GM18520 (cell line): ENCODE results near the gene C3.
"Not testable (repeated sequence)": the region's sequence is repeated elsewhere in the genome, so short reads cannot be mapped to it uniquely, and the experiment has no call there.

Experiments used
- ATAC-seq: cut with Tn5 transposase; IDR thresholded peaks from one replicate; pipeline ENCODE4 v1.9.1; 2021; ENCODE audit not compliant: unreplicated experiment

C3 gene

DNA sequence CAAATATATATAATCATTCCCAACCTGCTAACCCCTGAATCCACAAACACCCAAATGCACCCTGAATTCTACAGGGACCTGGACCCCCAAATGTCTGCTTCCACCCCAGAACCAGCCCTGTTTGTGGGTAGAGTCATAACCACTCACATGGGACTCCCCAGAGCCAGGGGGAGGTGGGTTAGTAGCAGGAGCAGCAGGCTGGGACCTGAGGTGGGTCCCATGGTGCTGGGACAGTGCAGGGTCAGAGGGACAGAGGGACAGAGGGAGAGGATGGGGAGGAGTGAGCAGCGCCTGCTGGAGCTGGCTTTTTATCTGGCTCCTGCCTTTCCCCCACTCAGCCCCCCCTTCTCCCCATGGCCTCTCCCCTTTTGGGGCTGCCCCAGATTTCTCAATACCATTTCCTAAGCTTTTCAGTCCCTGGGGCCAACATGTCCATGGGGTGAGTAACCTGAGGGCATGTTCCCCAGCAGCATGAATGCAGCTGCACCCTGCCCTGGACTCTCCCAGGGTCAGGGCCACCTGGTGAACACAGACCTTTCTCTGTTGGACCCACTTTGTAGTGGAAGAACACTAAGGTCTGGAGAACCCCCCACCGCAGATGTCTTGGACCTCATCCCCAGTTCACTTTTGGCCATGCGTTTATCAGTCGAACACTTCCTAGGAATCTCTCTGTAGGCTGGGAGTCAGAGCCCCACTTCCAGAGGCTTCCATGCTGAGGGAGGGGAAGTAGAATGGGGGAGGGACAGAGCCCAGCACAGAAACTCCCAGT lies at the start of gene C3:
TSS of gene C3 (minus strand) at position 282 of the 769 bp plus-strand sequence. CDS start at position 221, 61 bp downstream.
- ATAC-seq: no peak

DNA sequence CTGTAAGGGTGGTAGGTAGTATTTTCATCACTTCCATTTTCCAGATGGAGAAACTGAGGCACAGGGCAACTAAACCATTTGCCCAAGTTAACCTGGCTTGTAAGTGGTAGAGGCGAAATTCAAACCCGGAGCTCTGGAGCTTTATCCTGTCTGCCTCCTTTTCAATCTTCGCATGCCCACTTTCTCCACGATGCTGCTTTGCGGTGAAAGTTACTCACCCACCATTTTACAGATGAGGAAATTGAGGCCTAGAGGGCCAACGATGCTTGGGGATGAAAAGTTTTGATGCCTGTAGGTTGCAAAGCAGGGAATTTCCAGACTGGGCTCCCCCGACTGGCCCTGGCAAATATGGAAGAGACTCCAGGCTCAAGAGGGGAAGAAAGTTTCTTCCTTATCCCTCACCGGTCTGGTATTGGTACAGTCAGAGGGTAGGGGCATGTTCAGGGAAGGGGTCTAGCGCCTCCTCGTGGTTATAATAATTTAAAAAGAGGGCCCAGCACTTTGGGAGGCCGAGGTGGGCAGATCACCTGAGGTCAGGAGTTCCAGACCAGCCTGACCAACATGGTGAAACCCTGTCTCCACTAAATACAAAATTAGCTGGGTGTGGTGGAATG lies 48.7 kb upstream of the C3 start:
- no peak for ATAC-seq

DNA sequence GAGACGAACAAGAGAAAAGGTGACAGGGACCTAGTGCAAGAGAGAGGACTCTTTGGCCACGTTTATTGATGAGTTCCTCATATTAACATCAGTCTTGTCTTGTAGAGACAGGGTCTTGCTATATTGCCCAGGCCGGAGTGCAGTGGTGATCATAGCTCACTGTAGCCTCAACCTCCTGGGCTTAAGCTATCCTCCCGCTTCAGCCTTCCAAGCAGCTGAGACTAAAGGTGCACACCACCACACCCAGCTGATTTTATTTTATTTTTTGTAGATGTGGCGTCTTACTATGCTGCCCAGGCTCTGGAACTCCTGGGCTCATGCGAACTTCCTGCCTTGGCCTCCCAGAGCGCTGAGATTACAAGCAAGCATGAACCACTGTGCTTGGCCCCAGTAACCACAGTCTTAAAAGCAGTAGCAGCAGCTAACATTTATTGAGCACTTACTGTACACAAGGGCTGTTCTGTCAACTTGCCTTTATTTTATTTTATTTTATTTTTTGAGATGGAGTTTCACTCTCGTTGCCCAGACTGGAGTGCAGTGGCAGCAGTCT lies 47.9 kb upstream of the C3 start:
- no peak for ATAC-seq

DNA sequence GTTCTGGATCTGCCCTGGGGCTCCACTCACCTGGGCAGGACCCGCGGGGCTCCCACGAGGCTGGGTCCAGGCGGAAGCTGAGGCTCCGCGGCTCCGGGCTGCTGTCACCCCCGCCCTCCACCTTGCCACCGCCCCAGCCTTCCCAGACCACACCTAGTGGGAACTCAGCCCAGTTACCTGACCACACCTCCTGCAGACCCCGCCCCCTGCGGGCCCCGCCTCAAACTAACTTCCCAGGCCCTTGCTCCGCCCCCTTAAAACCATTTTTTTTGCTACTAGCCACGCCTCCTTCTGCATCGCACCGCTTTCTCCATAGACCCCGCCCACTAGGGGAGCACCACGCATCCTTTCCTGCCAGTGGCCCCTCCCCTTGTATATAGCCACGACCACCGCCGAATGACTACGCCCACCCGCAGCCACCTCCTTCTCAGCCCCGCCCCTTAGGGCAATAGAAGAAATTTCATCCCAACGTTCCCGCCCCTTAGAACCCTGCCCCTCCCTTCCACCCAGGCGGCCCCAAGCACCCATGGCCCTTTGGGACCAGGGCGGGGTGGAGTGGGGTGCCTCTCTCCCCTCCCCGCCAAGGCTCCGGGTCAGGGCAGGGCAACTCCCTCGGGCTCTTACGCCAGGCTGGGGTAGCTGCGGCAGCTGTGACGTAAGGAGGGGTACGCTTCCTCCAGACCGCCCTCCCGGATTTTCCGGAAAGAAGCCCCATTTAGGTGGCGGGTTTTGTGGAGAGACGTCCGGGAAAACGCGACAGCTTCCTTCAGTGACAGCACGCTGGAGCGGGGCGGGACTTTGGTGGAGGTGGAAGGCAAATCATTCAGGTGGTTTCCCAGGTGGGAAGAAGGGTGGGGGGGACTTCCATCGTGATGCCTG lies 47.1 kb upstream of the C3 start, which contains the start of gene SH2D3A:
TSS of gene SH2D3A (minus strand) at position 79 of the 879 bp plus-strand sequence. CDS start 3,687 bp downstream, outside the sequence.
- ATAC-seq: peak; percentile 68

DNA sequence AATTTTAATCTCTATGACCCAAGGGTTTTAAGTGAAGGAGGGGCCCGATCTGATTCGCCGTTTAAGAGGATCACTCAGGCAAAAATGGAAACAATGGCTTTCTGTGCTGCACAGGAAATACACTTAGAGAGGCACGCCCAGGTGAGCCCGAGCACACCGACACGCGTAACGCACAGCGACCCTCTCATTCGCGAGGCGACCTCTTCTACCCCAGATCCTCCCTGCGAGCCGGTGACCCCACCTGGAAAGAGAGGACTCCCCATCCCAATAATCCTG lies 46.6 kb upstream of the C3 start:
- ATAC-seq: peak; percentile 6

DNA sequence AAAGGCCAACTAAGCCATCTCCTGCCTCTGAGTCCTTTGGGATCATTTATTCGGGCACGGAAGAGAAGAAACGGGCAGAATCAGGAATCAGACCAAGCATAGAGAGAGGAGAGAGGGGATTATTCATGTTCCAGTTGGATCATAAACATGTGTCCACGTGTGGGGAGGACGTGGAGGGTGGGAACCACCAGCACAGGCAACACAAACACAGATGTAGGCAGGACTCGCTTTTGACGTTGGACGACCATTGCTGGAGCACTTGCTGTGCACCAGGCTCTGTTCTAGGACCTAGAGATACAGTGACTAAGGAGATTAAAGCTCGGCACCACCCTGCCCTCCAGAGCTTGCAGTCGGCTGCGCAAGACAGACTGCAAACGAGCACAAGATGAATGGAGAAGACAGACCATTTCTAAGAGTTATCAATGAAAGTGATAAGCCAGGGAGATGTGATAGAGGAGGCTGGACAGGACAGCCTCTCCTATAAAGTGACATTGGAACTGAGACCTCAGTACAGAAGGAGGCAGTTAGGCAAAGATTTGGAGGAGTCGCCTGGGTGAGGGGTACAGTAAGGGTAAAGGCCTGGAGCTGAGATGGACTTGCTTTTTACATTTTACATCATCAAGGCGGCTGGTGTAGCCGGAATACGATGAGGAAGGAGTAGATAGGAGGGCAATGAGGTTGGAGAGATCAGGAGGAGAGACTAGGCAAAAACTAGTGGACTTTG lies 46.1 kb upstream of the C3 start:
- no peak for ATAC-seq

DNA sequence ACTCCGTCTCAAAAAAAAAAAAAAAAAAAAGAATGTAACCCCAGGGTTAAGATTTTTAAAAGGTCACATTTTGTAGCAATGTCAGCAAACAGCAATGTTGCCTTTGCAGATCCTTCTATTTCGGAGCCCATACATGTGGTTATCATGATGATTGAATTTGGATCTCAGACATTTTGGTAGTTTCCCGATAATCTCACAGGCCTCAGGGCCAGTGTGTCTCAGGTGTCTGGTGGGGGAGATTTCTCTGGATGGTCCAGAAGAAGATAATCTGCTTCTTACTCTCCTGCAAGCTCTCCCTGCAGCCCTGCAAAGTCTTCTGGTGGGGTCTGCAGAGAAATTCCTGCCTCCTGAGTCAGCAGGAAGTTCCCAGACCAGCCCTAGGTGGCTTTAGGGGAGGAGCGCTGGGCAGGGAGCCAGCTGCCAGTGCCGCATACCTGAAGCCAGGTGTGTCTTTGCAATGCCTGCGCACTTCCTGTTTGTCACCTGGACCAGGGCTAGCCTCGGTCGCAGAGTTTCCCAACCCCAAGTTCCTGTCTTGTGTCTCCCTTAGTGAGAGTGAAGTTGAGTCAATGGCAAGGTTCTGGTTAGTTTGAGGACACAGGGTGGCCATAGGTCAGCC lies 45.4 kb upstream of the C3 start:
- no peak for ATAC-seq

DNA sequence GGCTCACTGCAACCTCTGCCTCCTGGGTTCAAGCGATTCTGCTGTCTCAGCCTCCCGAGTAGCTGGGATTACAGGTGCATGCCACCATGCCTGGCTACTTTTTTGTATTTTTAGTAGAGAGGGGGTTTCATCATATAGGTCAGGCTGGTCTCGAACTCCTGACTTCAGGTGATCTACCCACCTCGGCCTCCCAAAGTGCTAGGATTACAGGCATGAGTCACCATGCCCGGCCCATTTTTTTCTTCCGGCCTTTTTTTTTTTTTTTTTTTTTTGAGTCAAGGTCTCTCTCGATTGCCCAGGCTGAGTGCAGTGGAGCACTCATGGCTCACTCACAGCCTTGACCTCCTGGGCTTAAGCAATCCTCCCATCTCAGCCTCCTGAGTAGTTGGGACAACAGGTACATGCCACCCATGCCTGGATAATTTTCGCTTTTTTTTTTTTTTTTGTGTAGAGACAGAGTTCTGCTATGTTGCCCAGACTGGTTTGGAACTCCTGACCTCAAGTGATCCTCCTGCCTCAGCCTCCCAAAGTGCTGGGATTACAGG lies 41.9 kb upstream of the C3 start:
- ATAC-seq: not testable (repeated sequence)

DNA sequence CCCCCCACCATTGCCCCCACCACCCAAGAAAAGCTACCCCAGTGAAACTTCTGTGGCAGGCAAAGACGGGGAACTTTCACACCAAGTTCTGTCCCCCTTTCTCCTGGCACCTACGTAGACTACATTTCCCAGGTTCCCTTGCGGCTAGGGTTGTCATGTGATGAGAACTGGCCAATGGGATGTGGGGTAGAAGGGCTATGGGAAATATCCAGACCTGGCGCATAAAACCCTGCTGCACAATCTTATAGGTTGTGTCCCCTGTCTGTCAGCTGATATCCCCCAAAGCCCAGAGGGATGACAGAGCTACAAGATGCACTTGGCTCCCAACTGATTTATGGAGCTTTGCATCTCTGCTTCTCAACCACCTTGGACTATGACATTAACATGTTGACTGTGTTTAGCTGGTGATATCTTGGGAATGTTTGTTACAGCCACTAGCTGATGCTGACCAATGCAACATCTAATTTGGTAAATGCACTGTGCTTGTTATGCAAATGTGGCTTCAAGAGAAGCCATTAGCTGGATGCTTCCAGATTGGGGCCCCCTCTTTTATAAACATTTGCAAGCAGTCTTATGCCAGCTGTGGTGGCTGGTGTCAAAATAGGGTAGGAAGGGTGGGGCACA lies 40.7 kb upstream of the C3 start:
- ATAC-seq: no peak

DNA sequence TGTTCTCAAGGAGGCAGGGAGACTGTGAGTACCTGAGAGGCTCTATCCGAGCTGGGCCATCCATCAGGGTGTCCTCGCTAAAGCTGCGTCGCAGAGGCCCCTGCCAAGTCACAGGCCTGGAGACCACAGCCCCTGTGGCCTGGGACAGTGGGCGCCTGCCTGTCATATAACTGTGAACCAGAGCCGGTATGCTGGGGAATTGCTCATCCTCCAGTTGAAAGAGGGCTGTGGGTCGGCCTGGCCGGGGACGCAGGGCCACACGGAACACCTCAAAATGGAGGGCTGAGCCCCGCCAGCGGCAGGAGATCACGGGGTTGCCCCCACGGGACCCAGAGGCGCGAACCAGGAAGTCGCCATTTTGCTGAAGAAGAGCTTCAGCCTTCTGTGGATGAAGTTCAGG lies 40.2 kb upstream of the C3 start:
- ATAC-seq: no peak

DNA sequence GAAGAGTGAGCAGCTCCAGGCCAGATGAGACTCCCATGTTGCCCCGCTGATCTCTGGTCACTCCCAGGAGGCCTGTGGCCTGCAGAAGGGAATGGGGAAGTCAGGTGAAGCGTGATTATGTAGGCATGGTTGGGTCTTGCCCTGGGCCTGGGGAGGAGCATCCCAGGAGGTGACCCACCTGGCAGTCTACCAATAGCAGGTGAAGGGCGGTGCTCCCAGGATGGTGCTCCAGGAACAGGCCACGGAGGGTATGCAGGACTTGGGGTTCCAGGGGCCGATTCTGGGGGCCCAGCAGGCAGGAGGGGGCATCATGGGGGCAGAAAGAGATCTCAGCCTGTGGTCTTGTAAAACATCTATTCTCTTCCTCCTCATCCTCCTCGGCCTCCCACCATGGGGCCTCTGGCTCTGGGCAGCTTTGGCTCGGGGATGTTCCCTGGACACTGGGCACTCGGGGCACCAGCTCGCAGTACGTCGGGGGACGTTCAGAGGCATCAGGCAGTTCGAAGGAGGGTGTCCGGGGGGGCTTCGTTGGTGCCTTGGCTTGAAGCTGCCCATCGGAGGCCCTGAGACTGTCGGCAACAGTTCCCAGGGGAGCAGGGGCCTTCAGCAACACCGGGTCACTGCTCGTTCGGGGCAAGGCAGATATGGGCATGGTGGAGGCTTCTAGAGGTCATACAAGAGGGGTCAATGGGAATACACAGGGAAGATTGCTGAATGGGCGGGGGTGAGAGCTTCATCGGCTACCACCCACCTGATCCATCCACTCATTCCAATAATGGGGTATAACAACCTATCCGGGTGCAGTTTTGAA lies 34.4 kb upstream of the C3 start:
- ATAC-seq: no peak

DNA sequence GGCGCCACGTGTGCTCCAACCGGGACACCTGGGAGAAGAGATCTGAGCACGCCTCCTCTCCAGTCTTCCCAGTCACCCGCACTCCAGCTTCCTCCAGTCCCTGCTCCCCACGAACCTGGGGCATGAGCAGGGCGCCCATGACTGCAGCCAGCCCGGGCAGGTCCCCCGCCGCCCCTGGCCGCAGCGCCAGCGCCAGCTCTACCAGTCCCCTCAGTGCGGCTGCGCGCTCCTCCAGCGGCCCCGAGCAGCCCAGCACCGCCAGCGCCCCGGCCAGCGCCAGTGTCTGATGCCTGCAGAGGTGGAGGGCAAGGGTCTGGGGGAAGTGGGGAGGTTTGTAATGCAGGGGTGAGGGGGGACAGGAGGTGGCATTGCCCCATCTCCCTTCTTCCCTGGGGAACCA lies 33.7 kb upstream of the C3 start:
- ATAC-seq: no peak

DNA sequence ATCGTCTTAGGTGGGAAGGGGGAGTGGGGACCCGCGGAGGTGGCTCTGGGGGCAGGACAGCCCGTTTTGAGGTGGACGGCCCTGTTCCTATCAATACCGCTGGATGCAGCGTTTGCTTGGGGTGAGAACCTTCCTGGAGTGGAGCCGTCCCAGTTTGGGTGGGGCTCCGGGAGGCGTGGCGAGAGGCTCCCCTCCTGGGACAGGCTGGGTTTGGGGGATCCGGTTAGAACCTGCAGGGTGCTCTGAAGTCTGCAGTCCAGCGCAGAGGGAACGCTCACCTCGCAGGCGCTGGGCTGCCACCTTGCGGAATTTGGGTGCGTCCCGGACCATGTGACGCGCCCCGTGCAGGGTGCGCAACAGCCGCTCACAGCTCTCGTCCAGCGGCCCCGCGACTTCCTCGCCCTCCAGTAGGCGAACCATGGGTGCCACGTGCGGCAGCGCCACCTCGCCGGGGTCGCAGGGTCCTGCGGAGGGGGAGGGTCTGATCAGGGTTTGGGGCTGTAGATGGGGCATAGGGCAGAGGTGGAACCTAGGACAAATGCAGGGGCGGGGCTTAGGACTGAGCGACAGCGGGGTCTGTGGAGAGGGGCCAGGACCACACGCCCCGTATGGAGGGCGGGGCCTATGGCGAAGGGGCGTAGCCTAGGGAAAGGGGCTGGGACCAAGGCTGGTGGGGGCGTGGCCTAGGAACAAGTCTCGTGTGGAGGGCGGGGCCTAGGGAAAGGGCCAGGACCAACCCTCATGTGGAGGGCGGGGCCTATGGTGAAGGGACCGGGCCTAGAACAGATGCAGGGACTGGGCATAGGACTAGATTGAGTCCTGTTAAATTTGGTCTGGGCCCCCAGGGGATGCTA lies 33.0 kb upstream of the C3 start:
- ATAC-seq: peak; percentile 51

DNA sequence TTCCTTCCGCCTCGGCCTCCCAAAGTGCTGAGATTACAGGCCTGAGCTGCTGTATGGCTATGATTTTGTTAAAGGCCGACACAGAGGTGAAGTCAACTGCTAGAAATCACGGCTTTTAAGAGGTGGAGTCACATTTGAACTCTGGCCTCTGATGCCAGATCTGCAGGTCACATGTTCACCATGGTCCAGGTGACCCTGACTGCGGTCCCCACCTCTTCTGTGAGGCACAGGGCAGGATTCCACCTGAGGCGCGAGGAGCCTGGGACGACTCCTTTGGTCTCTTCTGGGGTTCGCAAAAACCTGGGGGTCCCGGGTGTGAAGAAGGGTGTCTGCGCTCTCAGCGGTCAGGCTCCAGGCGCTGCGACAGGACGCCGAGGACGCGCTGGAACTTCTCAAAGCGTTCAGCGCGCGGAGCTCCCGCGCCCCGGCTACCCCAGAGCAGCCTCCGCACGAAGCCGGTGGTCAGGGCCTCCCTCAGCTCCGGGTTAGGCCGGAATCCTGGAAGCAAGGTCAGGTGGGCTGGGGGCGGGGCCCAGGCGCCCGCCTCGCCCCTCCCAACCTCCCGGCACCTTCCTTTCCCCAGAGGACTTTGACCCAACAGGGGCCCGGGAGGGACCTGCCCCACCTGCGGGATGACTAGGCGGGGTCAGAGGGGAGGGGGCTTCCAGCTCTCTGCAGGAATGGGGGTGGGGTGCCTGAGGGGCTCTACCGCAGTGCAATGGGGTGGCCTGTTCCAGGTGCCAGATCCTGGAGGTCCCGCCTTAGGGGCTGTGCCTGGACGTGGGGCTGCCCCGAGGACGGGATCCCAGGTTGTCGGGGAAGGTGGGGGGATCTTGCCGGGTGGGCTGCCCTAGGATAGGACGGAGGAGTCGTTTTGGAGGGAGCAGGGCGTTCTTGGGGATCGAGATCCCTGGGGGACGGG lies 32.1 kb upstream of the C3 start:
- no peak for ATAC-seq

DNA sequence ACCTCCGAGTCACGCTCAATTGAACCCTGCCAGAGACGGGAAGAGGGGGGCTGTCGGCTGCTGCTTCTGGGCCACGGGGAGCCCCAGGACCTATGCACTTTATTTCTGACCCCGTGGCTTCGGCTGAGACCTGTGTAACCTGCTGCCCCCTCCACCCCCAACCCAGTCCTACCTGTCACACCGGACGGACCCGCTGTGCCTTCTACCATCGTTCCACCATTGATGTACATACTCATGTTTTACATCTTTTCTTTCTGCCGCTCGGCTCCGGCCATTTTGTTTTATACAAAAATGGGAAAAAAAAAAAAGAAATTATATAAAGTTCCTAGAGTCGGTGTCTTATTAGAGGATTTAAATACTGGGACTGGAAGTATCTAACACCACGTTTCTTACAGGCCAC lies 30.7 kb upstream of the C3 start:
- ATAC-seq: no peak

DNA sequence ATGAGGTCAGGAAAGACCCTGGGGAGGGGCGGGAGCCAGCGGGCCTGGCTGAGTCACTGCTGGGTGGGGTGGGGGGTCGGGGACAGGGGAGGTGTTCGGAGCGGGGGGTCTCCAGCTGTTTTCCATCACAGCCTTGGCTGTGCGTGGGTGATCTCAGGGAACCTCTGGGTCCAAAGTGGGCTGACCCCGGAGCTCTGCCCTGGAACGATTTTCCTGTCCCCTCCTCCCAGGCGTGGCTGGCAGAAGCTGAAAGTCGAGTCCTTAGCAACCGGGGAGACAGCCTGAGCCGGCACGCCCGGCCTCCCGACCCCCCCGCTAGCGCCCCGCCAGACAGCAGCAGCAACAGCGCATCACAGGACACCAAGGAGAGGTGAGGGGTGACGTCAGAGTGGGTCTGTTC lies 29.6 kb upstream of the C3 start:
- ATAC-seq: no peak

DNA sequence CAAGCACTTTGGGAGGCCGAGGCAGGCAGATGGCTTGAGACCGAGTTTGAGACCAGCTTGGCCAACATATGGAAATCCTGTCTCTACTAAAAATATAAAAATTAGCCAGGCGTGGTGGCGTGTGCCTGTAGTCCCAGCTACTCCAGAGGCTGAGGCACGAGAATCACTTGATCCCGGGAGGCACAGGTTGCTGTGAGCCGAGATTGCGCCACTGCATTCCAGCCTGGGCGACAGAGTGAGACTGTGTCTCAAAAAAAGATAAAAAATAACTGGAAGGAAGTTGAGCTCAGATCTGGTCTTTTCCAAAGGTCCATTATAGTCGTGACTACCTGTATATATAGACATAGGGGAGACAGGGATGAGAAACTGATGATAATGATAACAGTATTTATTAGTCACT lies 28.1 kb upstream of the C3 start:
- not testable (repeated sequence) for ATAC-seq
